CMK (cell line): ENCODE data around the gene APRT.
A peak's percentile ranks its signal among the peaks of the same experiment; 100 is the strongest.

Experiments
- DNase-seq: peaks from one replicate; pipeline ENCODE4 v3.0.0-alpha.2; 2010; ENCODE audit warnings: low read depth

Gene APRT, protein sequence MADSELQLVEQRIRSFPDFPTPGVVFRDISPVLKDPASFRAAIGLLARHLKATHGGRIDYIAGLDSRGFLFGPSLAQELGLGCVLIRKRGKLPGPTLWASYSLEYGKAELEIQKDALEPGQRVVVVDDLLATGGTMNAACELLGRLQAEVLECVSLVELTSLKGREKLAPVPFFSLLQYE

DNA sequence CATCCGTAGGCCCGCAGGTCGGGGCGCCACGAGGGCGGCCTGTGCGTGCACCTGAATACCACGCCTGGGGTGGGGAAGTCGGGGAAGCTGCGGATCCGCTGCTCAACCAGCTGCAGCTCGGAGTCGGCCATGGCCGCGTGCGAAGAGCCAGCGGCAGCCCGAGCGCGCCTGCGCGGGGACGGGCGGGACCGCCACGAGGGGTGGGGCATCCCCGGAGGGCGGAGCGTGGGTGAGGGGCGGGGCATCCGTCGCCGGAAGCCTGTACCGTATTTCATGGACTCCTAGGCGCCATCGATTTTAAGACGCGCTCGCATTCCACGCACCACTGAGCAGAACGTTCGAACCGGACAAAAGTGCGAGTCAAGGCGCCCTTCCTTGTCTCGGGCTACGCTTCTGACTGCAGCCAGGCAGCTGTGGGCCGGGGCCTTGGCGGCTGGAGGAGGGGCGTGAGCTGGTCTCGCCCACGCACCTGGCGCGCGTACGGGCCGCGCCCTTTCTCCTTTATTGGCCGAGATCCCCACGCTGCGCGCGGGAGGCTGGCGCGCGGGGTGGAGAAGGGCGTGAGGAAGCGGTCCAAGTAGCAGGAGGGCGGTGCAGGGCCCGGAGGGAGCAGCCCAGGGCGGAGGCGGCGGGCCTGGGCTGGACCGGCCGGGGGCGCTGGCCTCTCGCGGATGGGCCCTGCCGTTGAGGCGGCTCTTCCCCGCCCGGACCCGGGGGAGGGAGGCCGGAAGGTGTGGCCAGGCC, at the start of gene APRT:
TSS of gene APRT (minus strand) at position 160 of the 744 bp plus-strand sequence. CDS start at position 131, 29 bp downstream.
- DNase-seq, result peak; percentile 72

DNA sequence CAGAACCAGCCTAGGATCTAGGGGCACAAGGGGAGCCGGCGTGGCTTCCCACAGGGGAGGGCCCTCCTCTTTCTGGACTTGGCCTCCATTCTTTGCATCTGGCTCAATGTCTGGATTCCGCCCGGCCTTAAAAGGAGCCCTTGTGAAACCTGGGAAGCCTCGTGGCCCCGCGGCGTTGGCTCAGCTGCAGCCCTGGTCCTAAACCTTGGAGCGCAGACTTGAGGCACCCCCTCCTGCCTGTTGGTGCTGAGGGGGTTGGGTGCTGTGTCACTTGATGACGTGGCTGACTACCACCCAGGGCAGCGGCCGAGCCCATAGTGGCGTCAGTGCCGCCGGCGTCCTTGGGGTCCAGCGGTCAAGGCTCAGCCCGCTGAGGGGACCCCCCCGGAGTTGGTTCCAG, 49.6 kb upstream of the APRT start:
- no peak for DNase-seq

DNA sequence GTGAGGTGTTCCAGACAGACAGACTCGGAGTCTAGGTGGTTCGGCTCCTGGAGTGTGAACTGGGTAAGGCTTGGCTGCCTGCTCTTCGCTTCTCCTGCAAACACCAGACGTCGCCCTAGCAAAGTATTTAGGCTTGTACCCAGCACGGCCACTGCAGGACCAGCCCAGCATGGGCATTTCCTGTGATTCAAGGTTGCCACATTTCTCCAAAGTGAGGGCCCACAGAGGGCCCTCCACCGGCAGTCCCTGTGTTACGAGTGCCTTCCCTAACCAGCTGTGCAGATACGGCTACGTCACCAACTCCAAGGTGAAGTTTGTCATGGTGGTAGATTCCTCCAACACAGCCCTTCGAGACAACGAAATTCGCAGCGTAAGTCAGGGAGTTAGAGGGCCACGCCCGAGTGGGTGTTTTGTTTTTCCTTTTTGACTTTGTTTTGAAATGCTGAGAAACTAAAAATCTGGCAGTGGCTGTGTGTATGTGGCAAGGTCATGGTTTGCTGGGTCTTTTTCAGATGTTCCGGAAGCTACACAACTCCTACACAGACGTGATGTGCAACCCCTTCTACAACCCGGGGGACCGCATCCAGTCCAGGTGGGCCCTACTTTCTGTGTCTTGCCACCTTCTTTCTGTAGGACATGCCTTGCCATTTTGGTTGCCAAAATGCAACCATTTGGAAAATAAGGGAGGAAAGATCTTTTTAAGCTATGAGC, 47.8 kb upstream of the APRT start:
- no peak for DNase-seq

DNA sequence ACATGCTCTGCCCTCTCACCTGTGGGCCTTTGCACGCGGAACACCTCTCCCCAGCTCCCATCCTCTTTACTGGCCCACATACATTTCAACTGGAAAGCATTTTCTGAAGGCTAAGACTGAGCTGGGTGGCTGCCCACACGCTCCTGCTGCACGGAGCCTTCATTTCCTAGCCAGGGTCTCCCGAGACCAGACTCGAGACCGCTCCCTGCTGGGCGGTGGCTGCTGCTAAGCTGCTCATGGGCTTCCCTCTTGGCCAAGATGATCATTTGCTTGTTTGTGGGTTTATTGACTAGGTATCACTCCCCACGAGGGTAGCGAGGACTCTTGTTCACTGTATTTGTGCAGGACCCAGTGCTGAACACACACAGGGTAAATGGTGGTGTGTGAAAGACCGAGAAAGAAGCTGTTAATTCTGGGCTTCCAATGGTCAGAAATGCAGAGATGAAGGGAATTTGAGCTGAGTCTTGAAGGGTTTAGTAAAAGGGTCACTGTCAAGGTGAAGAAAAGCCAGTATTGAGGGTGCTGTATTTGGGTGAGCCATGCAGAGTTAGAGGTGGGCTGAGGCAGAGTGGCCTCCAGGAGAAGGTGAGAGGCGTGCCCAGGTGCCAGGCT, 46.1 kb upstream of the APRT start:
- no peak for DNase-seq

DNA sequence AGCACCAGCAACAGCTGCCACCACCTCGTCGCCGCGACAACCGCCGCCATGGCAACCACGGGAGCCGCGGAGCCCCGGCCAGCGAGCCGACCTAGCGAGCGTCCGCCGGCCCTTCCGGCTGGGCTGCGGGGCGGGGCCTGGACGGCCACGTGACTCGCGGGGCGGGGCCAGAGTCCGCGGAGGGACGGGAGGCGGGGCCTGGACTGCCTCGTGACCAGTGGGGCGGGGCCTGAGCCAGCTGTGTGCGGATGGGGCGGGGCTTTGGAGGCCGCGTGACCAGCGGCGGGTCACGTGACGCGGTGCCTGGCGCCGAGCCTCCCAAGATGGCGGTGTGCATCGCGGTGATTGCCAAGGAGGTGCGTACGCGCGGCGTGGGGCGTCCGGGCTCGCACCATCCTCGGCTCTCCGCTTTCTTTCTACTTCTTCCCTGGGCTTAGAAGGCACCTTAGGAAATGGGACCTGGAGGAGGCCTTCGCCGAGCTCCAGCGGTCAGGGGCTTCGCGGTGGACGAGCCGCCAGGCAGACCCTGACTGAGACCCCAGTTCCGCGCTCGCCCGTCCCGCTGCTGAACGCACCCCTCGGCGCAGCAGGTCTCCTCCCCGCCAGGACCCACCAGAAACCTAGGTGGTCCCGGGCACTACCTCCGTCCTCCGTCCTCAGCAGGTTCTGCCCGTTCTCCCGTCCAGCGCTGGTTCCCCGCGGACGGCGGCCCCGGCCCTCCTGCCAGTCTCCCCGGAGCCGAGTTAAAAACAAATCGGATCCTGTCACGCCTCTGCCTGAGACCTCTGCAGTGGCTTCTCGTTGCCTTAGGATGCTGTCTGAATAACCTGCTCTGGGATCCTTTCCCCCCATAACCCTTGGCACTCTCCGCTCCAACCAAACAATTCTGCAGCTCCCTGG, 45.4 kb upstream of the APRT start, which contains the start of the genes GALNS and TRAPPC2L:
TSS of gene GALNS (minus strand) at position 120 of the 900 bp plus-strand sequence. CDS start at position 50, 70 bp downstream.
TSS of gene TRAPPC2L (plus strand) at position 300 of the 900 bp plus-strand sequence. CDS start at position 324, 24 bp downstream.
- peak; percentile 85 for DNase-seq

DNA sequence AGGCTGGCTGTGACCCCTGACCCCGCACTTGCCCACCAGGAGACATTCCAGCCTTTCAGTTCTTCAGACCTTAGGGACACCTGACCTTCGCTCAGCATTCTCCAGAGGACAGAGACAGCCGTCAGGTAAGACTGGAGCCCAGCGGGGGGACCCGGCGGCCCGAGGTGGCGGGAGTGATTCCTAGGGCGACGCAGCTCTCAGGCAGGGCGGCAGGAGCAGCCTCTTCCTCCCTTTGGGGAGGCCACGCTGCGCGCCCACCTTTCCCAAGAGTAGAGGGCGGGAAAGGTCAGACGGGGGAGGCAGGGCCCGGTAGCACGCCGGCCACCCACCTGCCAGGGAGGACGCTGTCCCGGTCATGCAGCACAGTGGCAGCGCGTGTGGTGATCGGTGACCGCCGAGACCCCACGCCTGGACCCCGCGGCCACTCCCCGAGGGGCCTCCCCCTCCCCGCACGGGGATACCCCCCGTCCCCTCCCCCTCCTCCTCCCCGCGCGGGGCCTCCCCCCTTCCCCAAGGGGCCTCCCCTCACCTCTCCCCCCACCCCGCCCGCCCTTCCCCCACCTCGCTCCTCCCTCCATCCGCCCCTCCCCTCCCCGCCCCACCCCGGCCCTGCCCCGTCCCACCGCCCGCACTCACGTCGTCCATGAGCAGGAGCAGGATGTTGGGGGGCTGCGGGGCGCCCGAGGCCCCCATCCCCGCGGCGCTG, 44.5 kb upstream of the APRT start:
- DNase-seq, result no peak

DNA sequence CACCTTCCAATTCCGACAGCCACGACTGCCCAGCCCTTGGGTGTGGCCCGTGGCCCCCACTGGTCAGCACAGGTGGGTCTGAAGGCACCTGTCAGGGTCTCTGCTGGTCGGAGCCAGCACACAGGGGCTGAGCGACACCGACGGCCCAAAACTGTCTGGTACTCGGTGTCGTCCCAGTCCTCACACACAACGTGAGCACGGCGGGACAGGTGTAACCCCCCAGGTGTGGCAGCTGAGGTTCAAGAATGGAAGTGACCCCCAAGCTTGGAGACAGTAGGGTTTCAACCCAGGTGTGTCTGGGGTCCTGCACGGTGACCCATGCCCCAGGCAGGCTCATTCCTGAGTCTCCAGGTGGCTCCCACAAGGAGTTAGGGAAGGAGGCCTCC, 44.0 kb upstream of the APRT start:
- no peak for DNase-seq

DNA sequence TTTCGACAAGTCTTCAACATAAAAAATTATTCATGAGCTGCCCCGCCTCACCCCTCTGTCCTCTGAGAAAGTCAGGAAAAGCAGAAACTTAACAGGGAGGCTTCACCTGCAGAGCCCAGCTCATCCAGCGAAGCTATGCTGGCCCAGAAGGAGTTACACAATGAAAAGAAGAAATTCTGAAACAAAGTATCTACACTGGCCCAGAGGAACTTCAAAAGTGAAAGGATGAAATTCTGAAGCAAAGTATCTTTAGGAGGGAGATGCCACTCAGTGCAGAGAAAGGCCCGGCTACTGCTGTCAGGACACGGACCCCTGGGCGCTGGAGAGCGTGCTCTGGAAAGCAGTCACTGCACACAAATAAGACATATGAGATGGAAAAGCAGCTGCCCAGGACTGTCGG, 43.4 kb upstream of the APRT start:
- no peak for DNase-seq

DNA sequence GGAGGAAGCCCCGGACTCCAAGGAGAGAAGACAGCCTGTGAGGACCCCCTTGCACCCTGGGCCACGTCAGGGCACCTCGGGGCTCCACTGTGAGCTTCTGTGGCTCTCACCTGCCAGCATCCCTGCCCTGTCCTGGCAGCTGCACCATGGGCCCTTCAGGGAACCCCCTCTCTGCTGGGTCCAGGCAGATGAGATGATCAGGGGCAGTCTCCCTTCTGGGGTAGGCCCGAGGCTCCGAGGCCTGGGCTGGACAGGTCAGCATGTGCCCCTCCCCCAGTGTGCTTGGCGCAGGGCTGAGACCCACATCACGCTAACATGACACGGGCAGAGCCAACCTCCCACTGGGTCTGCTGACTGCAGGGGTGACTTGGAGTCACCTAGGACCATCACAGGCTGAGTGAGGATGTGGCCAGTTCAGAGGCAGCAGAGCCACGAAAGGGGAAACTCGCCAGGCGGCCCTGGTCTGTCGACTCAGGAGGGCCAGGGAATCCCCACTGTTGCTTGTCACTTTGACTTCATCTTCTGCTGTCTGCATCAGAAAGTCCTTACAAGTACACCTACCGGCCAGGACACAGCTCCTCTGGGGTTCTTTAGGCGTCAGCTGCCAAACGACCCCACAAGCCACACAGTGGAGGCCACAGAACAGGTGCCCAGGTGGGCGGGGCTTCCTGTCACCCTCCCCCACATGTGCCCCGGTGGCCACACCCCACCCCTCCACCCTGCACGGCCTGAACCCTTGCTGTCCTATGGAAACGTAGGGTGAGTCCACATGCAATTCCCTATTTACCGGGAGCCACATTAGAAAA, 42.8 kb upstream of the APRT start:
- DNase-seq, result no peak

DNA sequence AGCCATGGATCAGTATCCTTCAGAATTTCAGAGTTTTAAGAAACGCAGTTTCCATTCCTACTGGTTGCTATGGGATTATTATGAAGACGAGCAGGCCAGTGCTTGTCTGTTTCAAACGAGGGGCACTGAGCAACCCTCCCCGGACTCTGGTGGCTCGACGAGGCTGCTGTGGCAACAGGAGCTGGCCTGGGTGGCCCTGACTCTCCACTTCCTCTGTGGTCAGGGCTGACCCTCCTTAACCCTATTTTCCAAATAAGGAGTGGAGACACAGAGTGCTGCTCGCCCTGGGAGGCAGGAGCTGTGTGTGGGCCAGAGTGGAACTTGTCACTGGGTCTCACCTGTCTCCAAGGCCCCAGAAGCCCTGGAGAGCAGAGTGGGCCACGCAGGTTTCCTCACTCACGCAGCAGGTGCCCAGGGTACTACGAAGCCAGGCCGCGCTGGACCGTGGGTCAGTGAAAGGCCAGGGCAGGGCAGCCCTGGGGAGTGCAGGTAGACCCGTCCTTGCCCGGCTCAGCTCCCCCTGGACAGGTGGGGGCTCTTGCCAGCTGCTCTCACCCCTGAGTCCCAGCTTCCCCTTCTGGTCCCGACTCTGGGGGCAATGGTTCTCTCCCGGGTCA, 41.7 kb upstream of the APRT start:
- no peak for DNase-seq

DNA sequence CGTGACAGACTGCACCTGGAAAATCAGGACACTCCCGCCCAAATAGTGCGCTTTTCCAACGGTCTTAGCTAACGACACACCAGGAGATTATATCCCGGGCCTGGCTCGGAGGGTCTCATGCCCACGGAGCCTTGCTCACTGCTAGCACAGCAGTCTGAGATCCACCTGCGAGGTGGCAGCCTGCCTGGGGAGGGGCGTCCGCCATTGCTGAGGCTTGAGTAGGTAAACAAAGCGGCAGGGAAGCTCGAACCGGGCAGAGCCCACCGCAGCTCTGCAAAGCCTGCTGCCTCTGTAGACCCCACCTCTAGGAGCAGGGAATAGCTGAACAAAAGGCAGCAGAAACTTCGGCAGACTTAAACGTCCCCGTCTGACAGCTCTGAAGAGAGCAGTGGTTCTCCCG, 39.9 kb upstream of the APRT start:
- DNase-seq, result no peak

DNA sequence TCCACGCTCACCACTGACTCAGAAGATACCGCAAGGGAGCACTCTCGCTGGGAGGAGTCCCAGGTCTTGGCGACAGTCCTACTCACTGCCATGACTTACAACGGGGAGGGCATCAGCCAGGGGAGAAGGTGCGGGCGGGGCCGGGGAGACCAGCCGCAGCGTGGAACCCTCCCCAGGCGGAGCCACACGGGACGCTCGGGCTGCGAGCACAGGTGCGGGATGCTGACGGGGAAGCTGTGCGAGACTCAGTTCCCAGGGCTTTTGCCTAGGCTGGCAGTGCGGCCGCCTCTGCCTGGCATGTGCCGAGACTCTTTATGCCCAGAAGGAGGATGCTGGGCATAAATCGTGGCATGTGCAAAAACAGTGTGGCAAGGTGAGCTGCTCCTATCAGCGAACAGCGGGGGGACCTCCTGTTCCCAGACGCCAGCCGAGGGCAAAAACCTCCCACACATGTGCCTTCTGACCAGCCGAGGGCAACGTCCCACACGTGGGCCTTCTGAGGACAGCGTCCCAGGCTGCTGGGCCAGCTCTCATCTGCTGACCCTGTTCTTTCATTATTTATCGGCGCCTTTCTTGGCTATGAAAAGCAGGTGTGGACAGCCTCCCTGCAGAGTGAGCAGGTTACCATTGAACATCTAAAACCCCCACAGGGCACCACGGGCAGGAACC, 38.9 kb upstream of the APRT start:
- DNase-seq, result no peak

DNA sequence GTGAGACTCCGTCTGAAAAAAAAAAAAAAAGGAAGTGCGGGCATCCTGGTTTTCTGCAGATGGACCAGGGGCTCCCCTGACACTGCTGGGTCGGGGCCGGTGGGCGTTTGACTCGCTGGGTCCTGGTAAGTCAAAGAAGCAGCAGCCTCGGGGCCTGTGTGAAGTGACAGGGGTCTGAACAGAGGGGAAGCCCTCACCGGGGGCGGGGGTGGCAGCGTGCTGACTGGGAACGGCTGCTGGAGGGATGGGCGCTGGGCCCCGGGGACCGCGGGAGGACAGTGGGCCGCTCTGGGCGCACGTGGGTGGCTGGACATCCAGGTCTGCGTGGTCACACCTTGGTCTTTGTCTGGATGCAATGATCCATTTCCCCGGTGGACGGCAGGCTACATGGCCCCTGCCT, 36.8 kb upstream of the APRT start:
- no peak for DNase-seq

DNA sequence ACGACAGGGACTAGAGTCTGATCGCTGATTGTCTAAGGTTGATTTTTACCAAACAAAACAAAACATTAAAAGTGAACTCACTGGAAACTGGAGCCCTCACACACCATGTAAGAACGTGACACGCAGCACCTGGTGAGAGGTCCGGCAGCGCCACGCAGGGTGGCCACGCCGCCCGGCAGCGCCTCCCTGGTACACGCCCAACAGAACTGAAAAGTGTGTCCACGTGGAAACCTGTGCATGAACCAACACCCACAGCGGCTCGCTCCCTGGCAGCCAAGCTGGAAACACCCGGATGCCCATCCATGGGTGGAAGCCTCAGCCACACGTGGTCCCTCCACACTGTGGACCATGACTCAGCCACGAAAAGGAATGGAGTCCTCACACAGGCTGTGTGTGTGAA, 35.9 kb upstream of the APRT start:
- DNase-seq, result no peak

DNA sequence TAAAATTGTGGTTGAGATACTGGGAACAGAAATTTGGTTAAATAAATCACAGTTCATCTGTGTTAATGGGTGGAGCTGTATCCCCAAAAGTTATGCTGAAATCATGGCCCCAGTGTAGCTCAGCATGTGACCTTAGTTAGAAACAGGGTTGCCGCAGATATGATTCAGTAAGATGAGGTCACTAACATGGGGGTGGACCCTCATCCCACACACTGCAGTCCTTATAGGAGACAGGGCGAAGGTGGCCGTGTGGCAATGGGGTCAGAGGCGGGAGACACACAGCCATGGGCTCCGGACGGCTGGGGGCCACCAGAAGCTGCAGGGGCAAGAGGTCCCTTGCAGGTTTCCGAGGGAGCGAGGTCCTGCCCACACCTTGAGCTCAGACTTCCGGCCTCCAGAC, 34.4 kb upstream of the APRT start:
- no peak for DNase-seq

DNA sequence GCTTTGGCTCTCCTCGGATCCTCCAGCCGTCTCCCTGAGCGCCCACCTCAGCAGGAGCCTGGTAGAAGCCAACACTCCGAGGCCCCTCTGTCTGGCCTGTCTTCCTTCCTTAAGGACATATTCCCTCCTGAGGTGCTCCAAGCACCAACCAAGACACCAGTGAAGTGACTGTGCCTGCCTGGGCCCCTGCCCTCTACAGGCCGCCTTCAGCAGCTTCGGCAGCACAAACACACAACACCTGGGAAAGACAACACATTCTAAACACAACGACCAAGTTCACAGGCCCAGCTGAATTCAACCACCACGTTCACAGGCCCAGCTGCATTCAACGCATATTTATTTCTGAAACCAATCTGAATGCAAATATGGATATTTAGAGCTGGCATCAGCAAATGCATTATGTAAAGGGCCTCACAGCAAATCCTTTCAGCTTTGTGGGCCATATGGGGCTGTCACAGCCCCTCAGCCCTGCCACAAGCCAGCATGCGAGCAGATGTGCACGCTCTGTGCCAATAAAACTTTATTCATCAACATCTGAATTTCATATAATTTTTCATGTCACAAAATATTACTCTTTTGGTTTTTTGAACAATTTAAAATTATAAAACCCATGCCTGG, 32.8 kb upstream of the APRT start:
- no peak for DNase-seq

DNA sequence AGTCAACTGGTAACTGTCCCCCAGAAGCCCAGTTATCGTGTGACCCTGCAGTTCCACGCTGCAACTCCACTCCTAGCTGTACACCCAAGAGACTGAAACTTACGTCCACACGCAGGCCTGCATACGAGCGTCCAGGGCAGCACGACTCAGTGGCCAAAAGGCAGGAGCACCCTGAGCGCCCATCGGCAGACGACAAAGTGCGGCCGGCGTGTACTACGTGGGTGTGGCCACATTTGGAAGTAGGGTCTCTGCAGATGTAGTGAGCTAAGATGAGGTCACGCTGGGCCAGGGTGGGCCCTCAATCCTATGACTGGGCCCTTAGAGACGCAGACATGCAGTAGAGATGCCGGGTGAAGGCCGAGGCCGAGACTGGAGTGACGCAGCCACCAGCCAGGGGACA, 31.5 kb upstream of the APRT start:
- DNase-seq, result no peak

DNA sequence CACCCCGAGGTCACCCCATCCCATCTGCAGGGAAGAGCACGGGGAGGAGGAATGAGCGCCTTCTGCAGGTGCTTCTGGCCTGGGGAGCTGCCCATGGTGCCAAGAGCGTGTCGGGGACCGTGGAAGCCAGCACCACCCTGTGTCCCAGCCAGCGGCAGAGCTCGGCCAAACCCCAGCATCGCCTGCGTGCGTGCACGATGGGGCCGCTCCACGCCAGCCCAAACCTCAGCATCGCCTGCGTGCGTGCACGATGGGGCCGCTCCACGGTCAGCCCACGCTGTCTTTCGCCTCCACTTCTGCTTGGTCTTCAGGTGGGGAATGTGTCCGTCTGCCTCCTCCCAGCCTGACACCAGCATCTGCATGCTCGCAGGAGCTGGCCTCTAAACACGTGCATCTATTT, 31.1 kb upstream of the APRT start:
- no peak for DNase-seq

DNA sequence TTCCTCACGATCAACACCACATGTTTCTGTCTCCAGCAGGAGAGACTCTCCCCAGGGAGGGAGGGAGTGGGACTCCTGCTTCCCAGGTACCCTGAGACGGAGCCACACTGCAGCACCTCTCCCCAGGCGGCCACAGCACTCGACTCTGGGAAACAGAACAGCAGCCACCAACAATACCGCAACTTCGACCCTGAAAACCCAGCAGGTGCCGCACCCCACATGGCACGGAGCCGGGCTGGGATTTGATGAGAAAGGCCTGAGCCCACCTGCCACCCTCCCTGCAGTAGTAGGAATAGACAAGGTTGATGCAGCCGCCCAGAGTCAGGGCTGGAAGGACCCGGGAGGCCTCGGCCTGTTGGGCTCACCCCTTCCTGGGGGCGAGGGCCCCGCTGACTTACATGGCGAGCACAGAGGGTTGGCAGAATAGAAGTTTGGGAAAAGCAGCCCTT, 30.6 kb upstream of the APRT start:
- no peak for DNase-seq
